Ureter (tissue), 1 donor: ENCODE measurements around the gene SULT4A1. TPM values are rescaled to one million over a fixed set of nuclear protein-coding genes. Genes with fewer than 3 reads are reported as not detected.
"Not testable (repeated sequence)": the region's sequence is repeated elsewhere in the genome, so short reads cannot be mapped to it uniquely, and the experiment has no call there.

Experiments
- DNase-seq: peaks from one replicate; pipeline ENCODE4 v3.0.0-alpha.2; 2020; ENCODE audit warnings: low spot score
- total RNA-seq: library from RNA; stranded (reverse); gene quantifications from one replicate; pipeline ENCODE4 v1.2.4, GENCODE V29; 2023
- donor health status: DM: yes; HTN: yes; CAD: no.

Gene SULT4A1, protein sequence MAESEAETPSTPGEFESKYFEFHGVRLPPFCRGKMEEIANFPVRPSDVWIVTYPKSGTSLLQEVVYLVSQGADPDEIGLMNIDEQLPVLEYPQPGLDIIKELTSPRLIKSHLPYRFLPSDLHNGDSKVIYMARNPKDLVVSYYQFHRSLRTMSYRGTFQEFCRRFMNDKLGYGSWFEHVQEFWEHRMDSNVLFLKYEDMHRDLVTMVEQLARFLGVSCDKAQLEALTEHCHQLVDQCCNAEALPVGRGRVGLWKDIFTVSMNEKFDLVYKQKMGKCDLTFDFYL
- total RNA-seq, result 1.8 TPM

DNA sequence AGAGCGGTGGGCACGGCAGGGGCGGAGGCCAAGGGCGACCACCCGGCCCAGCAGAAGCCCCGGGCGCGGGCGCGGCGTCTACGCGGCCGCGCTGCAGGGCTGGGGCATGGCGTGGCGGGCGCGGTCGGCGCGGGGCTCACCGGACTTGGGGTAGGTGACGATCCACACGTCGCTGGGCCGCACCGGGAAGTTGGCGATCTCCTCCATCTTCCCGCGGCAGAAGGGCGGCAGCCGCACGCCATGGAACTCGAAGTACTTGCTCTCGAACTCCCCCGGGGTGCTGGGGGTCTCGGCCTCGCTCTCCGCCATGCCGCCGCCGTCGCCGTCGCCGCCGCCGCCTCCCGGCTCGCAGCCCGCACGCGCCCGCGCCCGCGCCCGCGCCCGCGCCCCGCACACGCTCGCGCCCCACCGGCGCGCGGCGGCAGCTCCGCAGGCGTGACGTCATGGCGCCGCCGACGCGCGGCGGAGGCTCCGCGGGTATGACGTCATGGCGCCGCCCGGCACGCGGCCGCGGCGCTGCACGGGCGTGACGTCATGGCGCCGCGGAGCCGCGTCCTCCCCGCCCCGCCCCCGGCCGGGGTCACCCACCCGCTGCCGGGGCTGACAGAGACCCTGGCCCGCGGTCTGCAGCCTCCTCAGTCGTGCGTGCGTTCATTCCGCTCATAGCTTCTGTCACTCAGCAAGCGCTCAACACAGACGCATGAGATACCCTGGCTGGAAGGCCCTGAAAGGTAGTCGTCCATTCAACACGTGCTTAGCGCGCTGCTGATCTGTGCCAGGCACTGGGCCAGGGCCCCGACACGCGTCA lies at the start of gene SULT4A1:
TSS of gene SULT4A1 (minus strand) at position 440 of the 808 bp plus-strand sequence. CDS start at position 309, 131 bp downstream.
- DNase-seq, result no peak

DNA sequence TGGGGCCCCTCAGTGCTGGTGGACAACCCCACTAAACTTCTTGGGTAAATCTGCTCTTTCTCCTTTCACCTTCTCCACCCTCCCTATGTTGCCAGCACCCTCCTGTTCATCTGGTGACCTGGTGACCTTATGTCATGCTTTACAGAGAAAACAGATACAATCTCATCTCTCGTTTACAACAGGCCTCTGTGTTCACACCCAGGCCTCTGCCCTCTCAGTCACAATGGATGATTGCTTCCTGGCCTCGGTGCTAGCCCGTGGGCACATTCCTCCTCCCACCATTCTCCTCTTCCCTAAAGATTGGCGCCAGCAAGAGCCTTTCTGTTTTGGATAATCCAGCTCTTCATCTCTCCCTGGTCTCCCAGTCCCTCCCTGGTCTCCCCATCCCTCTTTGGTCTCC lies 49.0 kb upstream of the SULT4A1 start:
- DNase-seq, result no peak

GRCh38 chr22:43910178-43910695 lies 47.9 kb upstream of the SULT4A1 start:
- DNase-seq, result no peak

DNA sequence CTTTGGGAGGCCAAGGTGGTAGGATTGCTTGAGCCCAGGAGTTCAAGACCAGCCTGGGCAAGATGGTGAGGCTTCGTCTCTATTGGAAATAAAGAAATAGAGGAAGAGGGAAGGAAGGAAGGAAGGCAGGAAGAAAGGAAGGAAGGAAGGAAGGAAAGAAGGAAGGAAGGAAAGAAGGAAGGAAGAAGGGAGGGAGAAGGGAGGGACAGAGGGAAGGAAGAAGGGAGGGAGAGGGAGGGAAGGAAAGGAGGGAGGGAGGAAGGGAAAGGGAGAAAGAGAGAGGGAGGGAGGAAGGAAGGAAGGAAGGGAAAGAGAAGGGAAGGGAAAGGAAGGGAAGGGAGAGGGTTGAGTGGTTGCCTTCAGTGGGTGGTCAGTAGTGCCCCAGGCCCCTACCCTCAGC lies 47.4 kb upstream of the SULT4A1 start:
- DNase-seq, result no peak

DNA sequence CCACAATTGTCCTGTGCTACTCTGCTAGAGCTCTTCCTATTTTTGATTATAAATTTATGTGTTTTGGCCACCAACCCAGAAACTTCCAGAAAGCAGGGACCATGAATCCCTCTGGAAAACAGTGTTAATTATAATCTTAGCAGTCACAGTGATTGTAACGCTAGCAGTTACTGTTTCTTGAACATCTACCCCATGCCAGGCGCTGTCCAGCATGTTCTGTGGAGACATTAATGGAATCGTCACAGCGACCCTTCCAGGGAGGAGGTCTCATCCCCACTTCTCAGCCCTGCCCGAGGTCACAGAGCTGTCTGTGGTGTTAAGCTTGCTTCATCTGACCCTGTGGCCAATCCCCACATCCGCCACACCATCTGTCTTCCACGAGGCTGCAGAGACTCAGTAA lies 43.4 kb upstream of the SULT4A1 start:
- DNase-seq, result no peak

GRCh38 chr22:43904412-43904811 lies 42.1 kb upstream of the SULT4A1 start:
- not testable (repeated sequence) for DNase-seq

DNA sequence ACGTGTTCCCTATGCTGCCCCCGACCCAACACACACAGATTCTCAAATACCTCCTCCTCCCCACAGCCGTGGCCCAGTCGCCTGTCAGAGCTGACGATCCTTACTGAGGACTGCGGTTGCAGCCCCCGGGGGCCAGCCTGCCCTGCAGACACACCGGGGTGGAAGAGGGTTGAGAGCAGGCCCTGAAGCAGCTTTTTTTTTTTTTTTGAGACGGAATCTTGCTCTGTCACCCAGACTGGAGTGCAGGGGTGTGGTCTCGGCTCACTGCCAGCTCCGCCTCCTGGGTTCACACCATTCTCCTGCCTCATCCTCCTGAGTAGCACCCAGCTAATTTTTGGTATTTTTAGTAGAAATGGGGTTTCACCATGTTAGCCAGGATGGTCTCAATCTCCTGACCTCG lies 40.7 kb upstream of the SULT4A1 start:
- not testable (repeated sequence) for DNase-seq

DNA sequence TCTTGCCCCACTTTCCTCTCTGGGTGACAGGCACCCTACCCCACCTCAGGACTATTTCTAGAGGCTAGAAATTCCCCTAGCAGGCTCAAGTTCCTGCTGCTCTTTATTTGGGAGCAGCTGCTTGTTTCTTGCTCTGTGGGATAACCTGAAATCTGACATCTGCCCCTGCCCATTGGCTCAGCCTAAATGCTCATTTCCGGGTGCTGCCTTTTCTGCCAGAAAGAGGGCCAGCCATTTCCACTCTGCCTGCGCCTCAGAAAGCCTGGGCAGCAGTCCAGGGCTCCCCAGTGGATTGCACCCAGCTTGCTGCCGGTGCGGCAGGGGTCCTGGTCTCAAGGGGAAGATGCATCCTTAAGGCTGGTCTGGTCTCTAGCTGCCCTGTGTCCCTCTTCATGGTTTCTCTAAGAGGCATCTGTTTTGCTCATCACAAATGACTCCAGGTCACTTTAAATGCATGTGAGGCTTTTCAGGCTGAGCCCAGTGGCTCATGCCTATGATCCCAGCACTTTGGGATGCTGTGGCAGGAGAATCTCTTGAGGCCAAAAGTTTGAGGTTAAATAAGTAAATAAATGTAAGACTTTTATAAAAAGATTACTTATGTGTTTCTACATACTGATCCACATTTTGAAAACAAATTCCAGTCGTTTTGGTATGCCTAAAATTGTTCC lies 39.8 kb upstream of the SULT4A1 start:
- no peak for DNase-seq

GRCh38 chr22:43900206-43900605 lies 37.9 kb upstream of the SULT4A1 start:
- DNase-seq, result no peak

GRCh38 chr22:43897751-43898261 lies 35.5 kb upstream of the SULT4A1 start:
- no peak for DNase-seq

GRCh38 chr22:43895986-43896645 lies 33.8 kb upstream of the SULT4A1 start:
- DNase-seq, result no peak

DNA sequence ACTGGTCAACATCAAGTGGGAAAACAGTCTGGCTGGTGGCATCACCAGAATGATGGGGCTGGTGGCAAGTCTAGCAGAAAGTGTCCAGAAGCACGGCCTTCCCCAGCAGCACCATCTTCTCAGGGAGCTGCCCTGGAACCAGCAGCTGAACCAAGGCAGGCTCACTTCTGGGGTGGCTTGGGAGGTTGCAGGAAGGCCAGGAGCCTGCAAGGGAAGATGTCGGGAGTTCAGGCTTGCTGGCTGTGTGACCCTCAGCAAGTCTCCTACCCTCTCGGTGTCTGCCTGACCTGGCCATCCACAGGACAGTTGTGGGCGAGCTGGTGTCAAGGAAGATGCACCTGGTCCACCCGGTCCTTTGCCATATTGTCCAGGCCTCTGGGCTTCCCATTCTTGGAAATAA lies 31.8 kb upstream of the SULT4A1 start:
- no peak for DNase-seq

GRCh38 chr22:43893266-43893665 lies 31.0 kb upstream of the SULT4A1 start:
- no peak for DNase-seq

DNA sequence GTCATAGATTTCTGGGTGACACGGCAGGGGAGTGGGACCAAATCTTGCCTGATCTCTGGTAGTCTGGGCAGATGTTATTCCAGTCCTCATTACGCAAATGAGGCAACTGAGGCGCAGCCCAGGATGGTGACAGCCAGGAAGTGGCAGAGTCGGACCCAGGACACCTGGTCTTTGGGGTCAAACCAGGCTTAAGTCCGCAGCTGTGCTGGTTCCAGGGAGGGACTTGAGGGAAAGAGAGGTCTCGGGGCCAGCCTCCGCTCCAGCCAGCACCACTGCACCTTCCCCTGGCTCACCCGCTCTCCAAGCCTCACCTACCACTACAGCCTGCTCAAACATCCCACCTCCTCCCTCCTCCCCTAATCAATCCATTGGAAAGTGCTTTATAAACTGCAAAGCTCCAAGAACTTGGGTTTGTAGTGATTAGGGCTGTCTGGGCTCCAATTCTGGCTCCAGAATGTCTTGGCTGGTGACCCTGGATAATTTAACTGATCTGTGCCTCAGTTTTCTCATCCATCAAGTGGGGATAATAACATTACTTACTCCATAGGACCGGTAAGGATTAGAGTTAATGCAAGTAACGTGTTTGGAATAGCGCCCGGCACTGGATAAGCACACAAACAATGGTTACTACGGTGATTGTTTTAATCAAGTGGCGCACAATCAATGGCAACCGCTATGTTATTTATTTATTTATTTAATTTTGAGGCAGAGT lies 30.0 kb upstream of the SULT4A1 start:
- DNase-seq, result no peak

- no peak for DNase-seq
Observed at GRCh38 chr22:43891360-43892182, 29.3 kb upstream of the SULT4A1 start, which contains the start of gene PNPLA5. TSS of gene PNPLA5 (minus strand) at chr22:43892013. CDS start at chr22:43891880, 133 bp downstream.

DNA sequence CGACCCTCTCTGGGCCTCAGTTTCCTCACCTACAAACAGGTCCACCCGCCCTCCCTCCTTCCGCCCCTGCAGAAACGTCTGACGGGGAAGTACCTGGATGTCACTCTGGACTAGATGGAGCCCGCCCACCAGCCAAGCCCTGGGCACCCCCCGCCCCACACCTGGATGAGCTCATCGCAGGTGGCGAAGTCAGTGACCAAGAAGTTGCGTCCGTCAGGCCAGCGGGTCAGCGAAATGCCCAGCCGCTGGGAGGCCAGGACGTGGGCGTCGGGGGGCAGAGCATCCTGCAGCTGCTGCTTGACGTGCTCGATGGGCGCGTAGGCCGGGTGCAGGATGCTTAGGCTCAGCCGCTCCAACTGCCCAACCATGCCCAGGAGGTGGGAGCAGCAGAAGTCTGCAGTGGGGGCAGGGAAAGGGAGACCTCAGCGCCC lies 28.6 kb upstream of the SULT4A1 start:
- no peak for DNase-seq

DNA sequence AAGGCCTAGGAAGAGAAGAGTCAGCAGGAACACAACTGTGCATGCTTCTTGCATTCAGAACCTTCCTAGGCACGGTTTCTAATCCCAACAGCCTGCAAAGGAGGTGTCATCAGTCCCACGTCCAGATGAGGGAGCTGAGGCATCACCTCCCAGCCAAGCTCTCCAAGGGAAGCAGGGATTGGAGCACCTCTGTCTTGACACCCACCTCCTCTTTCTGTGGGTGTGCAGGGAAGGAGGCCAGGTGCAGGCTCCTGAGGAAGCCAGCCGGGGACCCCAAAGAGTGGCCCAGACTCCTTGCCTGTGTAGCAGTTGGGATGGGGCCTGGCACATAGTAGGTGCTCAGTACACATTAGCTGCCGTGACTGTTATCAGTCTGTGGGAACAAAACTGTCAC lies 27.5 kb upstream of the SULT4A1 start:
- DNase-seq, result no peak

- DNase-seq, result no peak
Observed at GRCh38 chr22:43889201-43889859, 27.0 kb upstream of the SULT4A1 start.

DNA sequence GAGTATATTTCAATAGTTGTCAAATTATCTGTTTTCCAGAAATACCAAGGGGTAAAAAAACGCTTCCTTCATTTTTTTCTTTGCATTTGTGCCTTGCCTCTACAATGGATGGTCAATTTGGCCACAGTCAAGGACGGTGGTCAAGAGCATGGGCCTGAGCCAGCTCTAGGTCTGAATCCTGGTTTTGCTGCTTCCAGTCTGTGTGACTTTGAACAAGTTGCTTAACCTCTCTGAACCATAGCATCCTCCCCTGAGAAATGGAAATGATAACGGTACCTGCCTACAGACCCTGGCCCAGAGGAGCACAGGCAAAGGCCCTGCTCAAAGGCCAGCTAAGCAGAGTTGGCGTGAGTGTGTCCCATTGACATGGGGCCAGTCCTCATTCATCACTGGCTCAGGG lies 26.4 kb upstream of the SULT4A1 start:
- no peak for DNase-seq
